ENCODE measurements around the gene IZUMO1.

GRCh38 chr19:48738557-48739403, 7.9 kb downstream of the IZUMO1 start:
- TF ChIP-seq CTCF (conservative IDR thresholded peaks at IDR 0.05) (peak; percentile 67), ZFX (IDR thresholded peaks at IDR 0.05) (peak; percentile 42; the same call in 1 of the 2 replicates)
